Activated CD8-positive, alpha-beta memory T cell treated with anti-CD3 and anti-CD28 coated beads for 24 hours (primary cell): Measurements from ENCODE around the gene MGAT5.

ENCODE experiments used
- DNase-seq: peaks from one replicate; pipeline ENCODE4 v3.0.0-alpha.2; 2020

MGAT5 gene

DNA sequence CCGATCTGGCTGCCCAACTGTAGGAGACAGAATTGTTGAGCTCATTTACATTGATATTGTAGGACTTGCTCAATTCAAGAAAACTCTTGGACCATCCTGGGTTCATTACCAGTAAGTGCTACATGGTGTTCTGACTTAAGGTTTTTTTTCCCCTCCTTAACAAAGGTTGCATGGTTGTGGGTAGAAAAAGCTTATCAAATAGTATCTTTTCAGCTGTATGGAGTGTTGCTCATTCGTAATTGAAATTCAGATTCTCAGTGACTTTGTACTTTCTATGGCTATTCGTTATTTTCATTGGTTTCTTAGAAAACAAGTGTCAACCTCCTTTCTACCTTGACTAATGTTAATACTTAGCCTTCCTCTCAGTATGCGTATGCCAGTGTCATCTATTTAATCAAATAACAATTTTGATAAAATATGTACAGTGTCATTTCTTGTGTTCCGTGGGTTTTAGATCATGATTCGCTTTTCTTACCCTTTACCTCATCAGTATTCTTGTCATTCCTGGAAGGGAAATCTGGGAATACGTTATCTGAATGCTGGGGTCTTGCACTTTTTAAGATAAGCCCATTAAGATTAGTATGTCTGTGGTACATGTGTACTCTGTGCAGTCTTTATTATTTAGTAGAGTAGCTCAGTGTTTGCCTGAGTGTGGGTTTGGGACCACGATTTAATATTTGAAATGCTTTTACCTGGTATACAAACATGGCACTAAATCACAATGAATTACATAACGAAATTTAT is 91.3 kb downstream of the MGAT5 start:
- no peak for DNase-seq

DNA sequence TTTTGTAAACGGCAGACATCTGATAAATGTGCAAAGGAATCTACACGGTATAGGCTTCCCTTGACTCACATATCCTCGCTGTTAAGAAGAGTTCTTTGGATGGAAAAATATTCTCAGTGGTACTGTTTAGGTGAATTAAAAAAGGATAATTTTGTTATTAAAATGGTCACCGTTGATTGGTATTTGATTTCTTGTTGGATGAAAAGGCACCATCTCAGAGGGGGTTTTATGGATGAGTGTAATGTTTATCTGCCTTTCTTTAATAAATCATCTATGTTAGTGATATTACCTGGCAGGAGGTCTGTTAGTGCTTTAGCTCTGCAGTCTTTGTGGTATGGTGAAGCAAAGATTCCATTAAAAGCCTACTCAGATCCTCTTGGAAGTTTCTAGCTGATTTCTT is 92.3 kb downstream of the MGAT5 start:
- no peak for DNase-seq

DNA sequence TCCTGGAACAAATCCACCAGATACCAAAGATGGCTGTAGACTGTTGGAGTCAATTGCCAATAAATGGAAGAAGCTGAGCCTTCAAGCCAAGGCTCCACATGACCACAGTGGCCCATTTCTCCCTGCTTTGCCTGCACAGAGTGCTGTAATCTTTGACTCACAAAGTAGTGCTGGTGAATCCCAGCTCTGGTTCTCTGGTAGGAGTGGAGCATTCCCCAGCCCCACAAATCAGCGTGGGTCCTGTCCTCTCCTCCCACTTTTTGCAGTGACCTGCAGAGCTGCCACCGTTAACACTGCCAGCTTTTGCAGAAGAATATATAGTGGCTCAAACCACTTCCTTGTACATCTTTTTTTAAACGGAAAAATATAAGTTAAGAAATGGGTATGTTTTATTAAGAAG is 93.9 kb downstream of the MGAT5 start:
- DNase-seq = no peak

DNA sequence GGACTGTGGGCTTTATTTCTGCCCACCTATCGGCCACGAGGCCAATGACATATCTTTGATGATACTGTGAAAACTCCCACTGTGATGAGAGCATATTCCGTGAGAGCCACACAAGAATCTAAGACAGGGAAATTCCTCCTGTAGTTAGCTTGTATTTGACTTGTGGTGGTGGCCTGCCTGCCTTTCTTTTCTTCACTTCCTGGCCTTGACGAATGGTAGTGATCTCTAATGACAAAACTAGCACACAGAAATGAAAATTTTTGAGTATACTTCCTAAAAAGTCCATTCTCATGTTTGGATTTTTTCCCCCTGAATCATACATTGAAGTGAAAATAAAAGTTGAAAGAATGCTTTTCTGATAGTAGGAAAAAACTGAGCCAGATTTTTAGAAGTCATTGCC is 94.4 kb downstream of the MGAT5 start:
- no peak for DNase-seq

DNA sequence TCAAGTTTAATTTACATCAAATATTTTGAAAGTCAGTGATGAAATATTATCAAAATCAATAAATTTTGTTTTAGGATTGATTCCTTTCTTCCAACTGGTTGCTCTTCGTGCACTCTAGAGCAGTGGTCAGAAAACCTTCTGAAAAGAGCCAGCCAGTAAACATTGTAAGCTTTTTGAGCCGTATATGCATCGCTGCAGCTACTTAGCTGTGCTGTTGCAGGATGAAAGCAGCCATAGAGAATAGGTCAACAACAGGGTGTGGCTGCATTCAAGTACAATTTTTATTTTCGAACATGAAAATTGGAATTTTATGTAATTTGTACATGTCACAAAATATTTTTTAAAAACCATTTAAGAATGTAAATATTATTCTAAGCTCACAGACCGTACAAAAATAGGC is 94.9 kb downstream of the MGAT5 start:
- DNase-seq = no peak

DNA sequence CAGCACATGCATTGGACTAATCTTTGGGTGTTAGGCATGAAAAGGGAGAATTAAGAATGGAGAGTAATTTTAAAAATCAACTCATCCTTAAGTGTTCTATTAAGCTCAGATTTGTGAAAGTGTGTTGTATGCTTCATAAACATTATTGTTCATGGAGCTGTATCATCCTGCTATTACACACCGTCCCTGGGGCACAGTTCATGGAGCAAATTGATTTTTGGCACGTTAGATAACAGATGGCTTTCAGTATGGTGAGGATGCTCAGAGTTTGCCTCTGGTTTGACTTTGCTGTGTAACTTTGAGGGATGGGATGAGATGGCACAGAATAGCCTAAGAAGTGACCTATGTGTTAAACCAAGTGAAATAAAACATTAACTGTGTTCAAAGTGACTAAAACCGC is 97.1 kb downstream of the MGAT5 start:
- no peak for DNase-seq

DNA sequence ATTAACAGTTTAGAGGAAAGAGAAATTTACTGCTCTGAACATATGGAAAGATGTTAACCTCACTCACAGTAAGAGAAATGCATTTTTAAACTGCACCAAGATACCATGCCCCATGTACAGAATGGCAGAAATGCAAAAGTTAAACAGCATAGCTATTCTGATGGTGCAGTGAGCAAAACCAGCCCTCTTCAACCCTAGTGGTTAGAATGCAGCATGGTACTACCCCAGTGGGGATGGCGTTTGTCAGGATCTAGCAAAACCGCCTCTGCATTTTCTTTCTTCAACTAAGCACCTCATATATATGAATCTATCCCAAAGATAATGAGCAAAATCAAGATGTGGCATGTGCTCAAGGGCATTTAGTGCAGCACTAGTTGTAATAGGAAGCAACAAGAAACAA is 98.0 kb downstream of the MGAT5 start:
- no peak for DNase-seq

DNA sequence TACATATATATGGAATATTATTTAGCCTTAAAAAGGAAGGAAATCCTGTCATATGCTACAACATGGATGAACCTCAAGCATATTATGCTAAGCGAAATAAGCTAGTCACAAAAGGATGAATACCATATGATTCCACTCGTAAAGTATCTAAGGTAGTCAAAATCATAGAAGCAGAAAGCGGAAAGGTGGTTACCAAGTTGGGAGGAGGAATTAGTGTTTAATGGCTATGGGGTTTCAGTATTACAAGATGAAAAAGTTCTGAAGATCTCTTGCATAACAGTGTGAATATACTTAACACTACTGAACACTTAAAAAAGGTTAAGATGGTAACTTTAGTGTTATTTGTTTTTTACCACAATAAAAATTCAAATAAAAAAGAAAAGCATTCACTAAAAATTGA is 99.0 kb downstream of the MGAT5 start:
- DNase-seq = no peak

DNA sequence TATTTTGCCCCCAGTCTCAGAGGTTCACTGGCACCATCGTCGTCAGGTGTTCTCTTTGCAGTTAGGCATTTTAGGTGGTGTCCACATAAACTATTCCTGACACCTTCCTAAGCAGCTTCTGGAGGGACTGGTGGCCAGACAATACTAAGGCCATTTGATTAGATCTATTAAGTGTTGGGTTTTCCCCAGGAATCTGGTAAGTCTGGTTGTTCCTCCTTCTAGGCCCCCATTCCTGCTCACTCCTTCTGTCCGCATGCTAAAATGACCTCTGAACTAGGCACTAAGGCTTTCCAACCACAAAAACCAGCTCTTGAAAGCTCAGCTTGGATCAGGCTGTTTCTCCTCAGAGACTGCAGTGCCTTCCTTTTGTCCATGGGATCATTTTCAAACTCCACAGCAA is 100.7 kb downstream of the MGAT5 start:
- DNase-seq = no peak

DNA sequence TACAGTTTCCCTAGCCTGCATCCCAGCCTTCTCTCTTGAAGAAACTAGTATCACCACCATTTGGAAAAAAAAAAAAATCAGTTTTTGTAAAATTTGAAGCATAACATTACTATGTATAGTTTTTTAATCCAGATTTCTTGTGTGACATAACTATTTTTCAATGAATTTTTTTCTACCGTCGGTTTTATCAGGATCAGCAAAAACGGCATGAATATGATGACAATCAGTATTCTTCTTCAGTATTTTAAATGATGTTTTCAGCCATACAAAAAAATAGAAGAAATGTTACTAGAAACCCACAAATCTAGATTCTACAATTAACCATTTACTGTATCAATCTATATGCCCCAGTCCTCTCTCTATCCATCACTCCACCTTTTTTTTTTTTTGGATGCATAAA is 103.9 kb downstream of the MGAT5 start:
- DNase-seq = no peak

DNA sequence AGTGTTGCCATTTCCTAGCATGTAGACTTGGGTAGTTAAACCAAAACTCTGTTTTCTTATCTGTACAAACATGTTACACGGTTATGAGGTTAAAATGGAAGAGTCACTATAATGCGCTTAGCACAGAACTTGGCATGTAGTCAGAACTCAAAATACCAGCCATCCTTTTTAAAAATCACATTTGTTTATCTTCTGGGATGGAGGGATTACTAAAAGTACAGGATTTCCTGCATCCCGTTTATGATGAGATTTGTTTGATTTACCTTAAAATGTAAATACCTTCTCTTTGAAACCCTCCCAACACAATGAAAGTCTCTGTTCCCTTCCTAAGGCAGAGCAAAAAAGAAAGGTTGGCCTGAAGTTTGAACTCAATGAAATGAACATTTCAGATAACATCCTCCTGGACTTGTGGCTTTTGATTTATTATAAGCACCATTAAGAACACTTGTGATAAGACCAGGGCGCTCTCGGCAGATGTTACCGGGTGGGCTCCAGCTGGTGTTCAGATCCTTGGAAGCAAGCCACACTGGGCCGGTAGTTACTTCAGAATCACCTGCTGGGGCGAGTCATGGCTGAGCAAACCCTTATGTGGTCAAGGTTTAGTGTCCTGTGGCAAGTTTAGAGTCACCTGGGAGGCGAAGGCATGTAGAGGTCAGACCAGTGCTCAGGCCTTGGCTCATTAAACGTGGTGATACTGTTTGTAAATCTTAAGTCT is 105.7 kb downstream of the MGAT5 start:
- DNase-seq = no peak

DNA sequence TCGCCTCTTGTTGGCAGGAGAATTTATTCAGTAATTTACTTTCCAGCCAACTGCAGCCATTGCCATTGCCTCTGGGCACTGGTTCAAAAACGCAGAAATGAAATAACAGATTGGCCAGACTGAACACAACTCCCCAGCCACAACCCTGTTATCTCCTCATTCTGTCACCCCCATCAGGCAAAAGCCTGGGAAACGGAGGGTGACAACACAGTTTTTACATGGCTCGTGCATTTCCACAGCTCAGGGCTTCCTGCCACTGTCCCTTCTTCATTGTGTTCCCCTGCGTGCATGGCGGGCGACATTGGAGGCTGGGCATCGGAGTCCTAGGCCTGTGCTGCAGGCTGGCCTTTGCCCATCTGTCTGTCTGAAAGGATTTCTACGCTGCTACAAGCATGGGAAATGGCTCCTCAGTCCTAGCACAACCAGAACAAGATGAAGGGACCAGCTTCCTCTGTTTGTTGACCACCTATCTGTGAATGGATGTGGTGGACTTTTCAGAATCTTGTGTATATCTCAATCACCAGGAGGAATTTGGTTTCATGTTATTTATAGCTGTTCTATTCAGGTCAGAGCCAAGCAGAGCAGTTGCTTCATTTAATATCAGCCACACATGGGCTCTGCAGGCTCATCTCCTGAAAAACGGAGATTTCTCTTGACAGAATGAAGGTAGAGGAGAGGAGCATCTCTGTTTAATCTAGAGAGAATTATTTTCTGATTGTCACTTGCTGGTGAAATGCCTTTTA is 107.0 kb downstream of the MGAT5 start:
- DNase-seq = no peak

DNA sequence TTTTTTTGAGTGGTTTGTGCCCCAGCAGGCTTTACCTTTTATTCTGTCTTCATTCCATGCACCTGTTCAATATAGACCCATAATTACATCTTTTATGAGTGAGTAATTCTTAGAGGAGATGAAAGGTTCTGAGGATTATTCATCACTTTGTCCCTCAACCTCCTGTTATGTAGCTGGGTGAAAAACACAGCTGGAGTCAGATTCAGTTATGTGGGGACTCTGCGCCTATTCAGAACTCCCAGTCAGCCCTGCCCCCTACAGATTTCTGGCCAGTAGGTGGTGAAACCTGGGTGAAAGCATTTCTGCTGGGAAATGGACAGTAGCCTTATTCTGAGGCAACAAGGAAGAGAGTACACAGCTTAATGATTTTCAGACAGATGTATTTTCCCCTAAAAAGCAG is 107.8 kb downstream of the MGAT5 start:
- DNase-seq = no peak

DNA sequence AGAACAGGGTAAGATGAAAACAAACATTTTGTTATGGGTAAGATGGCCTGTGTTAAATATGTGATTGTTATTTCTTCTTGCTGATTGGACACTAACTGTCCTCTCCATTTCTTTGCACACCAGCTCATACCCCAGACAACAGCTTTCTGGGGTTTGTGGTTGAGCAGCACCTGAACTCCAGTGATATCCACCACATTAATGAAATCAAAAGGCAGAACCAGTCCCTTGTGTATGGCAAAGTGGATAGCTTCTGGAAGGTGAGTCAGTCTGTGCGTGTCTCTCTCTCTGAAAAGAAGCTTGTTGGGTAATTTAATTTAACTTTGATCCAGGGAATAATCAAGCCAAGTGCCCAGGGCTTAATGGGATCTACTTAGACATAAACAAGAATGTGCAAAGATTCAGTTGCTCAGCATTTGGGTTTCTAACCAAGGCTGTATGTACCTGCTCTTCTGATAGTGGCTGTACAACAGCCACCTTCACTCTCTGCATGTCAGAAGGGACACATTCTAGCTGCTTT is 108.3 kb downstream of the MGAT5 start:
- no peak for DNase-seq

DNA sequence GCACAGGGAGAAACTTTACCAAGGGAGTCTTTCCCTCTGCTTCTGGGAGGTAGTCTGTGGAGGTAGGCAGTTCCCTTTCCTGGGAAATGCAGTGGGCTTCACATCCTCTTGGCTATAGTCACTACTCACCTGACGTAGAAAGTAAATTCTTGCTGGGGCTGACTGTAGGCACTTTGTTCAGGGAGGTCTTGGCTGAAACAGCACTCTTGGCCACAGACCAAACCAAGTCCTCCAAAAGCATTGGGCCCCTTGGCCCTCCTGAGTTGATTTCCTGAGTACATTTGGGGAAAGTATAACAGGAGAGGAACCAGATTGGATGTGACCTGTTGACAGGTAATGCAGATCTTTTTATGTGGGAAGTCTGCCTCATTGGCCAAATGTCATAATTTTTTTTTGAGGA is 108.9 kb downstream of the MGAT5 start:
- DNase-seq = no peak

DNA sequence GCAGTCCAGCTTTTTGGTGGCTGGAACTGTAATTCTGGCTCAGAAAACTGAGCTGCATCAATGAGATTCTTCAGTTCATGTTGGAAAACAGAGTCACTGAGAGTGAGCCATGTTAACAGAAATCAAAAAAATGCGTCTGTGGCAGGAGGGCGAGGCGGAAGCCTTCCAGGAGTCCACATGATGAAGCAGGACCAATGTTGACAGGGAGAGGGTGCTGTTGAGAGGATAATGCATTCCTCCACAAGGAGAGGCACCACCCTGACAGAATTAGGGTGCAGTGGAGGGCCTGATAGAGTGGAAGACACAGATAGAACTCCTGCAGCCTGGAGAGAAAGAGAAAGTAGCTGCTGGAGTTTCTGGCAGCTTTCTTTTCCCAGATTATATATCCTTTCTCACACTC is 111.5 kb downstream of the MGAT5 start:
- no peak for DNase-seq

DNA sequence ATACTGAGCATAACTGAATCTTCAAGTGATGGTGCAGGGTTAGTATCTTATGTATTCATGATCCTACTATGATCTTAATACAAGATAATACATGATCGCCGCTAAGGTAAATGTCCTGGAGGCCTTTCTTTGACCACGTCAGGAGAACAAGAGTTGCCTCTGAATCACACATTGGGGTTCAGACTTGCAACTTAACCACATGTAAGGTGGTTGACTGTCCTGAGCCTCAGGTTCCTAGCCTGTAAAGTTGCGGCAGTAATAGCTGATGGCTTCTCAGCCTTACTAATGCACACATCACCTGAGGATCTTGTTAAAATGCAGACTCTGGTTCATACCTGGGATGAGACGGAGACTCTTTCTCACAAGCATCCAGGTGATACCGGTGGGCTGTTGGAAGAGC is 112.5 kb downstream of the MGAT5 start:
- no peak for DNase-seq

DNA sequence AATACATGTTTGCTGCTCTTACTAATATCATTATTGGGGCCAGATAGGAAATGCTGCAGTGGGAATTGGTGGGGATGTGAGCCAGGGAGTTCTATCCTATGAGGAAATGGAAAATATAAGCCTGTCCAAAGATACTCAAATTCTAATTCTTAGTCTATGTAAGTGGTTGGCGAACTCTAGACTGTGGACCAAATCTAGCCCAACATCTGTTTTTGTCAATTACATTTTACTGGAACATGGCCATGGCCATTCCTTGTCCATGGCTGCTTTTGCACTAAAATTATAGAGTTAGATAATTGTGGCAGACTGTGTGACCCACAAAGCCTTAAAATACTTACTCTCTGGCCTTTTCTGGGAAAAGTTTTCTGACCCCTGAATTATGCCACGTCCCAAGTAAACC is 113.3 kb downstream of the MGAT5 start:
- DNase-seq = no peak

DNA sequence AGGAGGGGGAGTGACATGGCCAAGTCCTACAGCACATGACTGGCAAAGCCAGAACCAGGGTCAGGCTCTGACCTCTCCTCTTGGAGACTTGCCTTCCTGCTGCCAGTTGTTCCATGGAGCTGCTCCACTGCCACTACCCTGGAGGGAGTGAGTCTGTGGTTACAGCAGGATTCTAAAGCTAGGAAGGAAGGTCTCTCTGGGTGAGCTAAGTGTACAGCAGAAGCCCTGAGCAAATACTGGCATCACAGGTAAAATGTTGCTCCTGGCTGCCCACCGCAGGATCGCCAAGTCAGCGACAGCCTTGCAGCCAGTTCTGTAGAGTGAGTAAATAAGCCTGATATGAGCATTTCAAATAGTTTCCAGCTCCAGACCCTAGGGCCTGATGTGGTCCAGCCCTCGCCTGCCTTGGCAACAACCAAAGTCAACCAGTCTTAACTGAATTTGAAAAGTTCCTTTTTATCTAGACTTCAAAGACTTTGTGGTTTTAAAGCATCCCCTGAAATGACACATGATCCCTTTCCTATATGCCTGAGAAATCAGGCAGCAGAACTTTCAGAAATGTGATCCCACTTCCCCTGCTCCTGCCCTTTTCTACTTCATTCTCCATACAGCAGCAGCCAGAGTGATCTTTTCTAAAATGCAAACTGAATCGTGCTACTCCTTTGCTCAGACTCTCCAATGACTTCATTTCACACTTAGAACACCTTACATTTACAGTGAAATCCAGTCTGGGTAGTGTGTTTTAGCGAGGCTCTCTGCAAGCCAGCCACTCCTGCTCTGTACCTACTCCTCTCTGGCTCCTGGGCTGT is 114.3 kb downstream of the MGAT5 start:
- DNase-seq = no peak

DNA sequence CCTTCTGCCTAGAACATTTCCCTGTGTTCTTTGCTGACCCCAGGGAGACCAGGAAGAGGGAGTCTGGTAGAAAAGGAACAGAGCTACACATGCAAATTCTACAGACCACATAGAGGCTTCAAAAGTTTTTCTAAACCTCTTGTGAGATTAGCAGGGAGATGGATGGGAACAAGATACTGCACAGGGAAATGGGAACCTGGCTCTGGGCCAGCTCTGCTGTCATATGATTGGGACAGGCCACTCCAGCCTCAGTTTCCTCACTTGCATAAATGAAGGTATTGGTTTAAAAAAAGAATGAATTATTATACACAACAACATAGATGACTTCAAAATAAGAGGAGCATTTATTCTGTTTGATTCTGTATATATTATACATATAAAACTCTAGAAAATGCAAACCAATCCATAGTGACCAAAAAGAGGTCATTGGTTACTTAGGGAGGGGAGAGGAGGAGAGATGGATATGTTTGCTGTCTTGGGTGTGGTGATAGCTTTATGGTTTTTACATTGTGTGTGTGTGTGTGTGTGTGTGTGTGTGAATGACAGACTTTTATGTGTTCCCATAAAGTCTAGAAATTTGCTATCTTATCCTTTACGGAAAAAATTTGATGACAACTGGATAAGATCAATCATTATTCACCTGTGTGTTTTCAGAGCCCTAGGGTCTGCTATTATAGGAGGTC is 115.5 kb downstream of the MGAT5 start:
- DNase-seq = no peak

DNA sequence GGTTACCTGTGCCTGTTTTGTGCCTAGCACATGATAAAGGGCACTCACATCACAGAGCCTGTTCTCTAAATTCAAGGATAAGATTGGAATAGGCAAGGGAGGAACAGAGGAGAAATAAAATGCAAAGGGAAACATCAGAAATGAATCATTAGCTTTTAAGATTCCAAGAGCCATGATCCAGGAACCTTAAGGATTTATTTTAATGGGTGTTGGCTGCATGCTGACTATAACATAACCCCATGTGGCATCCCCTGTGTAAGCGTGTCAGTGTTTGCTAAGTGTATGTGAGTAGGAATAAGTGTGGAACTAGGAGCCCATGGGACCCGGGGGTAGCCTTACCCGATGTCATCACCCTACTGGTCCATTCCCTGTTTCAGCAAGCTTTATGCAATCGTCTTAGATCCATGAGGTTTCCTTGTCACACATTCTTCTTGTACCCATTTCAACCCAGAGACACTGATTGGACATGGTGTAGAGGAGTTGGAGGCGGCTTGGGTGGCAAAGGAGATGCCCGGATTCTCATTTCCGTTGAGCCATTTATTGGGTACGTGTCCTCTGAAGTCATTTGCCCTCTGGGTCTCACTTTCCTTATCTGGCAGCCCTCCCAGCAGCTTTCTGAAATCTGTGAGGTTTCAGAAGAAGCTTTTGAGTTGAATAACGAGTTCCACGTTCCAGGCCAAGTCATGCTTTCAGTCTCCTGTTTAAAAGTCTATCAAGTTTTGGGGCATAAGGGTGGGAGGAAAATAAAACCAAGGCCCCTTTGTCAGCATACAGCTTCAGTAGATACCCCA is 117.0 kb downstream of the MGAT5 start:
- no peak for DNase-seq

DNA sequence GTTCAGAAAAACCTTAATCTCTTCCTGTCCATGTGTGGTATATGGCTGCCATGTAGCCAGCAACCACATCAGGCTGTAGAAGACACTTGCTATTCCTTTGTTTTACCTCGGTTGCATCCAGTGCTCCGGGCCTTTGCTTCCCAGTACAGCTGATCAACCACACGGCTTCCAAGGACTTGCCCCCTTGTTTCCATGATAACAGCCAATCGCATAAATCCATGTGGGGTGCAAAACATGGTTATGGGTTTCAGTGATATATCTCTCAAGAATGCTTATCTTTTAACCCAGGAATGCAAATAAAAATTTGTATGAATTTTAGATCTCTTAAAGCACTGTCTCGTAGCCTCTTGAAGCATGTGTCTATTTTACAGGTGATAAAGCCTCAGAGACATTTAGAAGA is 118.3 kb downstream of the MGAT5 start:
- no peak for DNase-seq
